Activated gamma-delta T cell treated with Interleukin-2 at 50 U/mL for 16 hours (primary cell): Measurements from ENCODE around the gene MAST2.
"Not testable (repeated sequence)": the region's sequence is repeated elsewhere in the genome, so short reads cannot be mapped to it uniquely, and the experiment has no call there.

ENCODE experiments used
- DNase-seq: peaks from one replicate; pipeline ENCODE4 v3.0.0-alpha.2; 2020

Gene MAST2

DNA sequence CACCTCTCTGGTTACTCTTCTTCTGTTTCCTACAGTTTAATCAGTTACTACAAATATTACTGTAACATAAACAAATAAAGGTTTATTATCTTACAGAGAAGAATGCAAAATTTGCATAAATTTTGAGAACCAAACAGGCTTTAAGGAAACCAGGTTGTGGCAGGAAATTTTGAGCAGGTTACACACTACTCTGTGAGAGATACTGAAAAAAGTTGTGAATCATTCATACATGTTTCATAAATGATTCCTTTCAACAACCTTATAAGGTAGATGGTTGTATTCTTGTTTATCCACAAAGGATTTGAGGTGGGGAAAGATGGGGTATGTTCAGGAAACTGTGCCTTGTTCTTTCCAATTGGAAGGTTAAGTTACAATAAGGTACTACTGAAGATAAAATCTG is 58.6 kb downstream of the MAST2 start:
- no peak for DNase-seq

GRCh38 chr1:45863218-45863617 is 59.8 kb downstream of the MAST2 start:
- no peak for DNase-seq

DNA sequence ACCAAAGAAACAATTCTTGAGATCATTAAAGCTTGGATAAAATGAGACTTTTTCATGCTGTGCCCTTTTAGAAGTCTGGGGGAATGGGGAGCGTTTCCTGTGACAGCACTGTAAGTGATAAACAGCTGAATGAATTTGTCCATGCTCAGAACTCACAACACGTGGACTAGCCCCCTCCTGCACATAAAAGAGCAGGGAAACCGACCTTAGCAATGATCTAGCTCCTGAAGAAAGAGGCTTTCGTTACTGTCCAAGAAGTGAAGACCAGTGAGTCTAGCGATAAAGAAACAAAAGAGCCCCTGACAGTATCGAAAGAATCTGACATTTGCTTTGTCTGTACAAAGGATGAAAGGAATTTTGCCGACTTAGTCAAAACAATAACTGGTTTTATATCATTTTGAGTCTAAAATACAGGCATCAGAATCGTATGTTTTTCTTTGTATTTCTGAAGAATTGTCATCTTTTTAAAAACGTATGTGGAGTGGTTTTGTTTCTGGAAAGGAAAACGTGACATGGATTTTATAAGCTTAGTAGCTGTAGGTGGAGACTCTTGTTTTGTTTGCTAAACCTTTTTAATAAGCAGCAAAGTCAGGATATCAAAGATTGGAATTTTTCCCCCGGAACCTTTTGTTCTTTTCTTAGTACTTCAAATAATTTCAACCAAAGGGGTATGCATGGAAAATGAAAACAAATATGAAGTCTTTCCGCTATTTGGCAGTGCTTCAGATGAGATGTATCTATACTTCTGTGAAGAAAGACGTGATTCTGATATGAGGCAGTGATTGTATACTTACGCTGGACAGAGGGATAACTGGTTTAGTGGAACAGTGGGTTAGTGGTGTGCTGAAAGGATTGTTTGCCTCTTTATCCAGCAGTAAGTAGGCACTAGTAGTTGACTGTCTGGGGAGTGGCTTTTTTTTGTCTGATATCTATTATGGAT is 61.0 kb downstream of the MAST2 start:
- DNase-seq = no peak

- DNase-seq = no peak
Observed at GRCh38 chr1:45867697-45868348, 64.4 kb downstream of the MAST2 start.

DNA sequence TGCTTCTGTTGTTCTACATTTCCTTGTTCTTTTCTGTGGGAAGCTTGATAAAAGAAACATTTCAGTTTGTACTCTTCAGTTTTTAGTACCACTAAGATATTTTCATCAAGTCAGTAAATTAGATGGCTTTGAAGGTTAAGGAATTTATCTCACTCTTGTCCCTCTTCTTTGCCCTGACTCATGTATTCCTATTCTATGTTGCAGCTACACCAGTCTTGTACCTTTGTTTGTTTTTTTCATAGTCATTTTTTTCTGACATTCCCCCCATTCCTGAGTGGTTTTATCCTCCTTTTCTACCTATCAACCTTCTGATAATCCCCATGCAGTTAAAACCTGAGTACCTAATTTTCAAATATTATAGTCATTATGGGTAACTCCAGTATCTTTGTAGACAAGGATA is 65.4 kb downstream of the MAST2 start:
- DNase-seq = no peak

GRCh38 chr1:45870500-45870899 is 67.1 kb downstream of the MAST2 start:
- no peak for DNase-seq

- DNase-seq = not testable (repeated sequence)
Observed at GRCh38 chr1:45872173-45872801, 68.9 kb downstream of the MAST2 start.

DNA sequence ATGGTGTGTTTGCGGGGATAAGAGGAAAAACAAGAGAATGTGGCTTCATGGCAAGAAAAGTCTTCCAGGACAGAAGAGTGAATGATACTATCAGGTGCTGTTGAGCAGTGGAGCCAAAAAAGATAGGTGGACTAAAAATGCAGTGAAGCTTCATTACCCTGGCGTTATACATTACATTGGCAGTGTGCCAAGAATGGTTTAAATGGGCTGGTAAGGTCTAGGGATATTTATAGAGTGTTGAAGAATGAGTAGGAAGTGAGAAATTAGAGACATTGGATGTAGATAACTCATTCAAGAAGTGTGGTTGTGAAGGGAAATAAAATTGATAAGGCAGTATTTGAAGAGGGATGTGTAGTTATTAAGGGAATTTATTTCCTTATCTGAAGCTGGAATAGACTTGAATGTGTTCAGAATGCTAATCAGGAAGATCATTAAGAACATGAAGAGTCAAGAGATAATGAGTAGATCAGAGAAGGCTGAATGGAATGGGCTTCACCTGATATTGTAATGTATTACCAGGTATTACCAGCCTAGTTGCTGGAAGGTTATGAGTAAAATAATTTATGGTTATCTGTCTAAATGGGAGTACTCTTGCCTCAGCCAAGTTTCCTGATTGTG is 72.7 kb downstream of the MAST2 start:
- no peak for DNase-seq

GRCh38 chr1:45877264-45877663 is 73.9 kb downstream of the MAST2 start:
- no peak for DNase-seq

DNA sequence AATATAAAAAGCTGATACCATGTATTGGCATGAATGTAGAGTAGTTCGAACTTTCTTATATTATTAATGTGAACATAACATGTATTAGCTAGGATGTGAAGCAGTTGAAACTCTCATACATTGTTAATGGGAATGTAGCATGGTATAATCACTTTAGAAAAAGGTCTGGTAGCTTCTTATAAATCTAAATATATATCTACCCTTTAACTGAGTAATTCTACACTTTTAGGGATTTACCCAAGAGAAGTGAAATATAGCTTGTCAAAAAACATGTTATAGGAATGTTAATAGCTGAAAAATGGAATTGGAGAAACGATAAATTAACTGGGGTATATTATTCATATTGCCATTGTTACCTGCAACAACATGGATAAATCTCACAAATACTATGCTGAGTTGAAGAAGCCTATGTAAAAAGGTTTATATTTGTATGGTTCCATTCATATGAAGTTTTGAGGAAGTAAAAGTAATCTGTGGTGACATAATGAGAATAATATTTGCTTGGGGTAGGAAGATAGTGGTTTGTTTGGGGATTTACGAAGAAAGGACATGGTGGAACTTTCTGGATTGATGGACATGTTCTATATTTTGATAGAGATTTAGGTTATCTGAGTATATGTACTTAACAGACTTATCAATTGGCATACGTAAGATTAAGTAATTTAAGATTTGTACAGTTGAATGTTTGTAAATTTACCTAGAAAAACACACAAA is 76.6 kb downstream of the MAST2 start:
- DNase-seq = no peak

DNA sequence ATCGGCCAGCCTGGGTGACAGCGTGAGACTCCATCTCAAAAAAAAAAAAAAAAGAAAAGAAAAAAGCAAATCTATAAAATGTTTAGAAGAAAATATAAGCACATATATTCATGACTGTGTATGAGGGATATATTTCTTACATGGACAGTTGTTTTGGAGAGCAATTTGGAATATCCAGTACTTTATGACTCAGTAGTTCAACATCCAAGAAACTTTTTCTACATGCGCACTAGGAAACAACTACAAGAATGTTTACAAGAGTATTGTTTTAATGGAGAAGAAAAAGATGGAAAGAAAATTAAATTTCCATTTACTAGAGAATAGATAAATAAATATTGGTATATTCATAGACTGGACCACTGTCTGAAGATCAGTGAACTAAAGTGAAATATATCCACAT is 77.5 kb downstream of the MAST2 start:
- DNase-seq = no peak

GRCh38 chr1:45883658-45884057 is 80.2 kb downstream of the MAST2 start:
- DNase-seq = no peak

DNA sequence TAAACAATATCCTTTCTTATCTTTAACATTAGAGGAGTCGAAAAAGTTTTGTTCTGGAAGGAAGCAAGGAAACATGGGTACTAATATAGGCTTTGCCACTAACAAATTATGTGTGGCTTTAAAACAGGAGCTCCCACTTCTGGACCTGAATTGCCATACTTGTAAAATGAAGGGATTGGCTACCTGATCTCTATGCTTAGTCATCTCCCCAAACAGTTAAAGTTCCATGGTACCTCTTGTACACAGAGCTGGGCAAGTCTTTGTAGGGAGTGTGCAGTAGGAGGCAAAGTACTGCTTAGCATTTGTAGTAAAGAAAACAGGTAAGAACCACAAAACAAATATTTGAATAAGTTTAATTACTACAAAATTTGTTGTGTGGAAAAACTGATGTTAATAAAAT is 81.3 kb downstream of the MAST2 start:
- no peak for DNase-seq

- DNase-seq = no peak
Observed at GRCh38 chr1:45886229-45886628, 82.8 kb downstream of the MAST2 start.

DNA sequence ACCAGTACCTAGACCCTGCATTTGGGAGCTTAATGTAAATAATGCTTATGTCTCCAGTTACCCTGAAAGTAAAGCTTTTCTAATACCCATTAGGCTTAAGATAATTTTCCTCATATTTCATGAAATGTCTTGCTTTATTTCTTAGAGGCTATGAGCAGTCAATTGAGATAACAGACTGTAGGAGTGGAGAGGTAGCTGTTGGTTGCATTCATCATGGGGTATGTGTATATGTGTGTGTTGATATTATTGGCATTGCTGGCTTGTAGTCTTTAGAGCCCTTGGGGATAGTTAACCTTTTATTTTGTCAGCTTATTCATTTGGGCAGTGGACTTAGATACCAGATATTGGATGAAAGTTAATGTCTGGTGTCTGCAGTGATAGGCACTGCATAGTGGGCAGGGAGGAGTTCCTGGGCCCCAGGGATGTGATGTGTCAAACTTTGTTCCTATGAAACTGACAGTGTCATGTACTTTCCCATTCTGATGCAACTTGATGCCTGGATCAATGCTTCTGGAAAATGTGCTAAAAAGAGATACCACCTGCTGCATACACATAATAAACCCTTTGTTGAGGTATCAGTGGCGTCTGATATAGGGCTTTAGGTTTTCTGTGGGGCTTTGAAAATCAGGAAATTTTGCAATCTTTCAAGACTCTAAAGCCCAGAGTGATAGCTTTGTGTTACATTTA is 83.9 kb downstream of the MAST2 start:
- DNase-seq = no peak

DNA sequence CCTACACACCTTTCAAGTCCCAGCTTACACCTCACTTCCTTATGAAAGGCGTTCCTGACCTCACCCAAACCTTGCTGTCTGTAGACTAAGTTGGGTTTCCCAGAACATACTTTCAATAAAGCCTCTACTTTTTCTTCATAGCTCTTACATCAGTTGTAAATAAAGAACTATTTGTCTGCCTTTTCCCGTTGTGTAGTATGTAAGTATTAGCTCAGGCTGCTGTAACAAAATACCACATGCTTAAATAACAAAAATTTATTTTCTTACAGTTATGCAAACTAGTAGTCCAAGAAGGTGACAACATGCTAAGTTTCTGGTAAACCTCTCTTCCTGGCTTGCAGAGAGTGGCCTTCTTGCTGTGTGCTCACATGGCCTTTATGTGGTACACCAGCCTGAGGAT is 86.7 kb downstream of the MAST2 start:
- DNase-seq = no peak

GRCh38 chr1:45891087-45891486 is 87.7 kb downstream of the MAST2 start:
- no peak for DNase-seq

DNA sequence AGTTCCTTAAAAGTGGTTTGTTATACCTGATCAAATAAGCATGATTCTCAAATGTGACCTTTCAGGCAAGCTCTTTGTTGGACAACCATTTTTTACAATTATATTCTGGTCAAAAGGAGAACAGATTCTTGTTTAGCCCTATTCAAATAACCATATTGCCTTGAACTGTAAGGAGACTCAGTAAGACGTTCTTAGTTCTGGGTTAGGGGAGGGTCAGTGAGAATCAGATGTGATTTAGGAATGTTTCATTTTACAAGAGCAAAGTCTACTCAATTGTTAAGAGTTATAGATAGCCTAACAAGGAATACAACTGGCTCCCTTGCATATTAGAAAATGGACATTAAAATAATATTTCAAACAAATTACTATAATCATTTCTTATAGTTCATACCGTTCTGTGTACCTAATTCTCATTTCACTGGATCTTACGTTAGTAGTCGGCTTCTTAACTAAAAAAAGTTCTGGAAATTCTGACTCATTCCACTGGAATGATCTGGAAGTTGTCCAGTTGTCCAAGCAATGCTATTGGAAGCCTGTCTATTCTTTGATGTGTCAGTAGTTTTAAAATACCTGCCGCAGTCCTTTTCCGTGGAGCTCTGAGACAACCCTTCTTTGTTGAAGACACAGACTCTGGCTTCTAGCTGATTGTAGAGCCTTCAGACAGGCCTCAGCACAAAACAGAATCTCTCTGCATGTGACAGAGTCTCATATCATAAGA is 88.8 kb downstream of the MAST2 start:
- DNase-seq = no peak

DNA sequence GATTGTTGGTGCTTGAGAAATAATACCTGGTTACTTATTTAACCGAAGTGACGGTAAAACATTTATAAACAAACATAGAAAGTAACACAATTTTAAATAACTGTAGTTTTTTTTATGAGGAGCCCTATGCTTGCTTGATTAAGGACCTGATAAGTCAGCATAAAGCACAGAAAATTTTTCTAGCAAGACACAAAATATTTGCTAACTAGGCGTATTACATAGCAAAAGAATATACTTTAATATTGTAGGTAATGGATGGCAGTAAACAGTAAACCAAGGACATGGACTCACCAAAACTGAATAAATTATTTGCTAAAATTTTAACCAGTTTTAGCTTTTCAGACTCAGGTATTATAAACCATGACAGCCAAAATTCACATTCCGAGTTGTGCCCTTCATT is 90.9 kb downstream of the MAST2 start:
- no peak for DNase-seq

GRCh38 chr1:45894921-45895320 is 91.5 kb downstream of the MAST2 start:
- no peak for DNase-seq

- no peak for DNase-seq
Observed at GRCh38 chr1:45895406-45895805, 92.0 kb downstream of the MAST2 start.
